GM18951 (cell line): Measurements from ENCODE around the gene TCTN3.
"Not testable (repeated sequence)": the region's sequence is repeated elsewhere in the genome, so short reads cannot be mapped to it uniquely, and the experiment has no call there.

Experiments used
- POLR2A ChIP-seq: IDR thresholded peaks from 4 replicates; pipeline ENCODE4 v1.6.1; 2011; ENCODE audit warnings: mild to moderate bottlenecking; ENCODE audit not compliant: insufficient read length, insufficient read depth; ENCODE audit errors: extremely low read depth
- in situ Hi-C: fragments of 300-500 bp; cut with MboI; formaldehyde crosslinking; loops from one replicate; pipeline ENCODE4 v1.12.0; 2022; ENCODE audit warnings: low sequenced_read_pairs, mixed read lengths, inconsistent platforms; ENCODE audit not compliant: unreplicated experiment

Gene TCTN3, protein sequence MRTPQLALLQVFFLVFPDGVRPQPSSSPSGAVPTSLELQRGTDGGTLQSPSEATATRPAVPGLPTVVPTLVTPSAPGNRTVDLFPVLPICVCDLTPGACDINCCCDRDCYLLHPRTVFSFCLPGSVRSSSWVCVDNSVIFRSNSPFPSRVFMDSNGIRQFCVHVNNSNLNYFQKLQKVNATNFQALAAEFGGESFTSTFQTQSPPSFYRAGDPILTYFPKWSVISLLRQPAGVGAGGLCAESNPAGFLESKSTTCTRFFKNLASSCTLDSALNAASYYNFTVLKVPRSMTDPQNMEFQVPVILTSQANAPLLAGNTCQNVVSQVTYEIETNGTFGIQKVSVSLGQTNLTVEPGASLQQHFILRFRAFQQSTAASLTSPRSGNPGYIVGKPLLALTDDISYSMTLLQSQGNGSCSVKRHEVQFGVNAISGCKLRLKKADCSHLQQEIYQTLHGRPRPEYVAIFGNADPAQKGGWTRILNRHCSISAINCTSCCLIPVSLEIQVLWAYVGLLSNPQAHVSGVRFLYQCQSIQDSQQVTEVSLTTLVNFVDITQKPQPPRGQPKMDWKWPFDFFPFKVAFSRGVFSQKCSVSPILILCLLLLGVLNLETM

DNA sequence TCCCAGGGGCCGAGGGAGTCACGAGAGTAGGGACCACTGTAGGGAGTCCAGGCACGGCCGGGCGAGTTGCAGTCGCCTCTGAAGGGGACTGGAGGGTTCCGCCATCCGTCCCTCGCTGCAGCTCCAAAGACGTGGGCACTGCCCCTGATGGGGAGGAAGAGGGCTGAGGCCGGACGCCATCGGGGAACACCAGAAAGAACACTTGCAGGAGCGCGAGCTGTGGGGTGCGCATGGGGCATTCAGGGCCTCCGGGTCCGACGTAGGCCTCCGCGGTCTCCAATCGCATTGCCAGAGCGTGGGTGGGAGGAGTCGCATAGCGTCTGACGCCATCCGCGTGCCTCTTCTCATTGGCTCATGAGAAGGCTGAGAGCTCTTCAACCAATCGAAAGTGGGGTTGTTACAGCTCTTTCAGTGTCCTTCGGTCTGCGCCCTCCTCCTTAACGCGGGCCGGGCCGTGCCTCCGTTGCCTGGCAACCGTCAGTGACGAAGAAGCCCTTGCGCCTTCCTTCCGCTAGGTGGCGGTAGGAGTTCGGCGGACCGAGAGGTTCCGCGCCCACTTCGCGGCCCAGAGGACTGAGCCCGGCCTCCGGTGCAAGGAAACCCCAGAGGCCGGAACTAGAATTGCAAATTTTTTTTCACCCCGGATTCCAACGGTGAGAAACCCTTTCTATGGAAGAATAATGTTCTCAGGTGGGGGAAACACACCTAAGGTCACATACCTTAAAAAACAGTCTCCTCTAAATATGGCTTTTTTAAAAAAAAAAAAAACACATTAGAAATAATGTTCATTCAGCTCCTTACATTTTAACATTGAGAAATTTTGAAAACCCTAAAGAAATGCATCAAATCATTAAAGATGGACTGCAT, at the start of gene TCTN3:
TCTN3 (minus strand) TSS at position 260 of the 867 bp plus-strand sequence; CDS start at position 232, 28 bp downstream.
- peak; percentile 75 for TF ChIP-seq POLR2A
- in situ Hi-C loops: loop anchor here (25.0 kb wide), 1 partner anchor 293 kb away; no protein-coding TSS in a partner anchor

DNA sequence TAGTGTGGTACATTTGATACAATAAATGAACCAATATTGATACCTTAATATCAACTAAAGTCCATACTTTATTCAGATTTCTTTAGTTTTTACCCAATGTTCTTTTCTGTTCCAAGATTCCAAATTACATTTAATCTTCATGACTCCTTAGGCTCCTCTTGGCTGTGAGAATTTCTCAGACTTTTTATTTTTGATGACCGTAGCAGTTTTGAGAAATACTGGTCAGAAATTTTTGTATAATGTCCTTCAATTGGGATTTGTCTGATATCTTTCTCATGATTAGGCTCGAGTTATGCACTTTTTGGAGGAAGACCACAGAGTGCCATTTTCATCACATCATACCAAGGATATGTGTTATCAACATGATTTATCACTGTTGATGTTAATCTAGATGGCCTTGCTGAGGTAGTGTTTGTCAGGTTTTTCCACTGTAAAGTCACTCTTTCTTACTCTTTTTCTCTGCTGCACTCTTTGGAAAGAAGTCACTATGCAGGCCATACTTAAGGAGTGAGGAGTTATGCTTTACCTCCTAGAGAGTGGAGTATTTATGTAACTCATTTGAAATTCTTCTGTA, 49.3 kb upstream of the TCTN3 start:
- in situ Hi-C loops: no loop called here
- TF ChIP-seq POLR2A: no peak

DNA sequence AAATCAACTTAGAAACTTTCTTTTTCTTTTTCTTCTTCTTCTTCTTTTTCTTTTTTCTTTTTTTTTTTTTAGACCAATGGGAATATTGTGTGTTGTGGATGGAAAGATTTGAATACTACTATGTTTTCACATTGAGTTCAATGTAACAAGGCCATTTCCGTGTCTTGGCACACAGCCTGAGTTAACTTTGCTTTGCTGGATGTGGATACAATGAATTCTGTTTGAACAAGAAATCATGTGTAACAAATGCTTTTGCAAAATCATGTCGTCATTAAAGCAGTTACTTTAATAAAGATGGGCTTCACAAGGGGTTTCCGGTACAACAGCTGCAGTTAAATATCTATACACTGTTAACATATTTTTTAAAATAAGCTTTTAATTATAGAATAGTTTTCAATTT, 48.8 kb upstream of the TCTN3 start:
- in situ Hi-C loops: no loop called here
- TF ChIP-seq POLR2A: no peak

DNA sequence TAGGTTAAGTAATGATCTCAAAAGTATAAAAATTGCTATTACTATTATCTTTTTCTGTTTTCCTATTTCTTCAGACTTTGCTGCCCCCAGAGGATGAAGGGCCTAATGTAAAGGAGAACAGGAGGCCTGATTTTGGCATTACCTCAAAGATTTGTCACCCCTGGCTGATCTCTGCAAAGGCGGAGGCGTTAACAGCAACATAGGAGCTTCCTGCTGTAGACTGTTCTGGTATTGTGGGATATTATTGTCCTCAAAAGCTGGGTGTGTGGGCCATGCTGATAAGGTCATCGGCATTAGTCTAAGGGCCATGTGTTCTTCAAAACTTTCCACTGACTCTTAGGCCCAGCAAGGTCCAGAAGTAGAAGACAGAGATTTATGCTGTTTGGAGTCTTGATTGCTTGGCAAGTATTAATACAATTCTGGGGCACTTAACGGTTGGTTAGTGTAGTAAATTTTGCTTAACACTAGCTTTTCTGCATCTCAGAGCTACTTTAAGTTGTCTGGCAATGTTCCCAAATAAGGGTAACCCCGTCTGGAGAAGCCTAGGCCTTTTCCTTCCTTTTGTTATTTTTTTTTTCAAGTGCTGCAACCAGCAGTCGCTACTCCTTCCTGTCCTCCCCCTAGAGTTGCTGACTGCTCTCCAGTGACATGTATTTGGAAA, 48.2 kb upstream of the TCTN3 start:
- peak; percentile 24 for TF ChIP-seq POLR2A

DNA sequence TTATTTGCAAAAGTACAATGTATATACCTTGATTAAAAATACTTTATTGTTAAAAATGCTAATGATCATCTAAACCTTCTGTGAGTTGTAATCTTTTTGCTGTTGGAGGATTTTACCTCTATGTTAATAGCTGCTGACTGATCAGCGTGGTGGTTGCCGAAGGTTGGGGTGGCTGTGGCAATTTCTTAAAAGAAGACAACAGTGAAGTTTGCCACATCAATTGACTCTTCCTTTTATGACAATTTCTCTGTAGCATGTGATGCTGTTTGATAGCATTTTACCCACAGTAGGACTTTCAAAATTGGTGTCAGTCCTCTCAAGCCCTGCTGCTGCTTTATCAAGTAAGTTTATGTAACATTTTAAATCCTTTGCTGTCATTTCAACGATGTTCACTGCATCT, 45.3 kb upstream of the TCTN3 start:
- no peak for TF ChIP-seq POLR2A
- in situ Hi-C loops: no loop called here

More for the DNA sequence above, 48.2 kb upstream of the TCTN3 start:
- in situ Hi-C loops: no loop called here

DNA sequence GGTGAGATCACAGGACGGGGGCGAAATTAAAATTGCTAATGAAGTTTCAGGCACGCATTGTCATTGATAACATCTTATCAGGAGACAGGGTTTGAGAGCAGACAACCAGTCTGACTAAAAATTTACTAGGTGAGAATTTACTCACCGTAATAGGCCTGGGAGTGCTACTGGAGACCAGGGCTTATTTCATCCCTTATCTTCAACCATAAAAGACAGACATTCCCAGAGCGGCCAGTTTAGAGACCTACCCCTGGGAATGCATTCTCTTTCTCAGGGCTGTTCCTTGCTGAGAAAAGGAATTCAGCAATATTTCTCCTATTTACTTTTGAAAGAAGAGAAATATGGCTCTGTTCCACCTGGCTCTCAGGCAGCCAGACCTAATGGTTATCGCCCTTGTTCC, 39.2 kb upstream of the TCTN3 start:
- in situ Hi-C loops: not testable (repeated sequence)

DNA sequence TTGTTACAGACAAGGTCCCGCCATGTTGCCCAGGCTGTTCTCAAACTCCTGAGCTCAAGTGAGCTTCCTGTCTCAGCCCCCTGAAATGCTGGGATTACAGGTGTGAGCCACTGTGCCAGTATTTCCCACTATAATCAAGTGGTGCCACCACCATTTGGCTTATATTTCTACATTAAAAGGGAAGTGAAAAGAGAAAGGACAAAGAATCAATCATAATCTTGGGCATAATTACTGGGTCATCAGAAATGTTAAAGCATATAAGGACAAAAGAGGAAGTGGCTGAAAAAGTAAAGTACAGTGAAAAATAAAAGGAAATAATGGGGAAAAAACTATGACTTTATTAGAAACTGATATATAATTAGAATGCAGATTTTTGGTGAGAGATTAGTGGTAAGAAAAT, 36.5 kb upstream of the TCTN3 start:
- no peak for TF ChIP-seq POLR2A
- in situ Hi-C loops: no loop called here

DNA sequence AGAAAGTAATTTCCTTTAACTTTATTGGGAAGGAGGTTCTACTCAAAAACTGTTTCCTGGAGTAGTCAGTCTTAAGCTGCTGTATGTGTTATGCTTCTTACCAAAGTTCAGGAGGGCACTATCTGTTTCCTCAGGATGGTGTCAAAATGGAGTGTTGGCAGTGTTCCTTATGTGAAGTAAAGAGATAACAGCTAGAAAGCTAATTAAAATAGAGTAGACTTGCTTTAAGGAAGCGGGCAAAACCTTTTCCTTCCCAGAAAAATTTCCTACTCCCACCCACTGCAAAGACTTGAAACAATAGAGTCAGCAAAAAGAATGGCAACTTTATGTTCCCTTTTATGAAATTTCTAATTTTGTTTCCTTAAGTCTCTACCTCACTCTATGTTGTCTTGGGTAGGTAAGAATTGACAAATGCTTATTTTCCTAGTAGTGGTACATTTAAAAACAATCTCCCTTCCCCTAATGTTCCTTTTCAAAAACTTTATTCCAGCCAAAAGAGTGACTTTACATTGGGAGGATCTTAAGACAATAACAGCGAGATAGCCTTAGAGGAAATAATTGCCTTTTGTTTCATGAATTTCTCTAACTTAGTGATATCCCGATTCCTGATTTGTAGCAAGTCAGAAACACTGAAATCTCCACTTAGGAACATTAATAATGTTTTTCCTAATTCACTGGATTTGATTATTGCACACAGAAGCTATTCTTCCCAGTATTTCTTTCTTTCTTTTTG, 35.8 kb upstream of the TCTN3 start:
- in situ Hi-C loops: no loop called here
- TF ChIP-seq POLR2A: no peak

DNA sequence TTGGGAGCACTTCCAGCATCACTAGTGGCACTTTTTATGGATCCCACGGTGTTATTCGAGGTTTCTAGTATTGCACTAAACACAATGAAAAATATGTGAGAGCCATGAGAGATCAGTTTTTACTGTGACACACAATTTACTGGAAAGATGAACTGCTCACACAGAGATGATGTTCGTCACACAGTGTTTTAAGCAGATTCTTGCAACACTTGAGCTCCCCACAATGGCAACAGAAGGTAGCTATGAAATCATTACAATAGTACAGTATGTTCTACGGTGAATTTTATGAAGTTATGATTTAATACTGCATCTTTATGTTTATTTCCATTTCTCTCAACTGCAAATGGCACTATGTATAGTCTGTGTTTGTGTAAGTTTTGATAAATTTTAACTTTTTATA, 34.8 kb upstream of the TCTN3 start:
- no peak for TF ChIP-seq POLR2A

DNA sequence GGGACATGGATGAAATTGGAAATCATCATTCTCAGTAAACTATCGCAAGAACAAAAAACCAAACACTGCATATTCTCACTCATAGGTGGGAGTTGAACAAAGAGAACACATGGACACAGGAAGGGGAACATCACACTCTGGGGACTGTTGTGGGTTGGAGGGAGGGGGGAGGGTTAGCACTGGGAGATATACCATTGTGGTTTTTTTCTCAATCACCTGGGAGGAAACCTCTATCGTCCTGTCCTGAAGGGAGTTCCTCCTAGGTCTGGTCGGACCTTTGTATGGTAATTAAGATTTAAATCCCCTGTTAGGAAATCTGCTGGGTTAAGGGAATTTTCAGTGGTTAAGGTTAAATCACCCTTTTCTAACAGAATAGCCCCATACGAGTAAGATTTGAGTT, 28.8 kb upstream of the TCTN3 start:
- in situ Hi-C loops: not testable (repeated sequence)

More for the DNA sequence above, 34.8 kb upstream of the TCTN3 start:
- in situ Hi-C loops: no loop called here

DNA sequence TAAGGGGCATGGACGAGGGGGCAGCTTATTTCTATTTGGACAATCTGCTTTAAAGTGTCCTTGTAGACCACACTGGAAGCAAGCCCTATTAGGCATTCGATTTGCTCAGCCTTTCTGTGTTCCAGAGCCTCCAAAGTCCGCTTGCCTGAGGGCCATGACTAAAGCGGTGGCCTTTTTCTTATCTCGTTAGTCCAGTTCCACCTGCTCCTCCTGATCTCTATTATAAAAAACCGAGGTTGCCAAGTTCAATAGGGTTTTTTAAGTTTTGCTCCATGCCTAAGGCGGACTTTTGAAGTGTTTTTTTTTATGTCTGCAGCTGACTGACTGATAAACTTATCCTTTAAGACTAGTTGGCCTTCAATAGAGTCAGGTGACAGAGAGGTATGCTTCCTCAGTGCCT, 27.0 kb upstream of the TCTN3 start:
- in situ Hi-C loops: not testable (repeated sequence)

DNA sequence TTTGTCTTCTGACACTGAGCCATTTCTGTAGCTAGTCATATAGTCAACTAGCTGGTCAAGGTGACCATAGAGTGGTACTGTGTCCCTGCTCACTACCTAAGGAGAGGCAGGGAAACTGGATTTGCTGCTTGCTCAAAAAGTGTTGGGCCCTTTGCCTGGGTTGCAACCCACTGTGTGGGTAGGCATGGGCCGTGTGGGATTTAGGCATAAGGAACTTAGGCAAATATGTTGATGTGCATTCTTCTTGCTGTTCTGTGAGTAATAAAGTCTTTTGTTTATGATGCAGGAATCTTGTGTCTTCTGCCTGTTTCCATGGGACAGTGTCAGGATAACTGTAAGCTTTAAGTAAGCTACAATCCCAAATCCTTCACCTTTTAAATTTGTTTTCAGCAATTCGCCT, 23.1 kb upstream of the TCTN3 start:
- in situ Hi-C loops: no loop called here

More for the DNA sequence above, 23.1 kb upstream of the TCTN3 start:
- TF ChIP-seq POLR2A: no peak
